GM21825 (cell line): ENCODE results near the gene GYG2.
A peak's percentile ranks its signal among the peaks of the same experiment; 100 is the strongest.
"Not testable (repeated sequence)": the region's sequence is repeated elsewhere in the genome, so short reads cannot be mapped to it uniquely, and the experiment has no call there.

Source experiments
- ATAC-seq: cut with Tn5 transposase; IDR thresholded peaks from one replicate; pipeline ENCODE4 v1.9.1; 2021; ENCODE audit warnings: mild to moderate bottlenecking, moderate library complexity; ENCODE audit not compliant: unreplicated experiment

Gene GYG2

GRCh38 chrX:2898846-2899512 is 70.2 kb downstream of the GYG2 start:
- no peak for ATAC-seq

- ATAC-seq: no peak
These were observed 72.8 kb downstream of the GYG2 start for GRCh38 chrX:2901367-2902036.

DNA sequence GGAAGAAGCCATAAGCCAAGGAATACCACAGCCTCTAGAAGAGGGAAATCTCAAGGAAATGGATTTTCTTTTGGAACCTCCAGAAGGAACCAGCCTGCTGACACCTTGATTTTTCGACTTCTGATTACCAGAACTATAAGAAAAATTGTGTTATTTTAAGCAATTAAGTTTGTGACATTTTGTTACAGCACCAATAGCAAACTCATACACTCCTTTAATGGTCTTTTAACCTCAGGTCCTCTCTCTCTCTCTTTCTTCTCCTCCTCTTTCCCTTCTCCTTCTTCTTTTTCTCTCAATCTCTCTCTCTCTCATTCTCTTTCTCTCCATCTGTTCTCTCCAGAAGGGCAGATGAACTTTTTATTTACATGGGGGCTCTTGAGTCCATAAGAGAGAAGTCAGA is 74.1 kb downstream of the GYG2 start:
- ATAC-seq: no peak

DNA sequence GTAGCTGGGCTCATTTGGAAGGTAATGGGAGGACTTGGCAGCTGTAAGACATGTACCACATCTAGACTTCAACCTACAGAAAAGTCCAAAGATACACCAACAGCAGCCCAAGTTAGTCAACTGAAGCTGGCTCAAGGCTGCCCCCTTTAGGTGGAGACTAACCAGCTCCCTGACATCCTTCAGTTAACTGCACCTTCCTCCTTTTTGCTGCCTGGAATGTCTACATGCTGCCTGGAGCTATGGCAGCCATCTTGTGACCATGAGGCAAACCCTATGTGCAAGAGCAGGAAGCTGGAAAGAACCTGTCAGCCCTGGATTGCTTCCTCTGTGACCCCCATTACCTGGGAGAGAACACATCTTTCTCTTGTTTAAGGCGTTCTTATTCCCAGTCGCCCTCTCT is 74.6 kb downstream of the GYG2 start:
- no peak for ATAC-seq

DNA sequence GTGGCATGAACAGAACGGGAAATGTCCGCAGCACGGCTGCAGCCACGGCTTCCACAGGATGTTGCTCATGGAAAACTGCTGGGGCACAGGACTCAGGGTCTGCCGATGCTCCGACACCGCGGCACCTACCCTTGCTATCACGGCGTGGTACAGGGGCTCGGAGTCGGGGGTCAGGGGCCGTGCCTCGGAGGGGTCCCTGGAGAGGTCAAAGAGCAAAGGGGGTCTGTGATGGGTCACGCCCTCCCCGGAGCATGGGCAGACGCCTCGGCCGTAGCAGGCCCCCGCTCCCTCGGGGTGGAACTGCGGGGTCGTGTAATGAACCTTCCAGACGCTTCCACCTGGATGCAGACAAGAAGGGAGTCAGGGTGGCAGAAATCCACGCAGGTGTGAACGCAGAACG is 78.6 kb downstream of the GYG2 start:
- no peak for ATAC-seq

GRCh38 chrX:2908125-2908685 is 79.5 kb downstream of the GYG2 start:
- ATAC-seq: no peak

GRCh38 chrX:2910109-2910508 is 81.4 kb downstream of the GYG2 start:
- no peak for ATAC-seq

- ATAC-seq: no peak
These were observed 84.4 kb downstream of the GYG2 start for GRCh38 chrX:2913118-2913517.

- ATAC-seq: no peak
These were observed 89.0 kb downstream of the GYG2 start for GRCh38 chrX:2917767-2918166.

- no peak for ATAC-seq
These were observed 92.5 kb downstream of the GYG2 start for GRCh38 chrX:2921193-2921592.

- ATAC-seq: no peak
These were observed 93.0 kb downstream of the GYG2 start for GRCh38 chrX:2921750-2922149.

GRCh38 chrX:2924151-2924550 is 95.4 kb downstream of the GYG2 start:
- no peak for ATAC-seq

DNA sequence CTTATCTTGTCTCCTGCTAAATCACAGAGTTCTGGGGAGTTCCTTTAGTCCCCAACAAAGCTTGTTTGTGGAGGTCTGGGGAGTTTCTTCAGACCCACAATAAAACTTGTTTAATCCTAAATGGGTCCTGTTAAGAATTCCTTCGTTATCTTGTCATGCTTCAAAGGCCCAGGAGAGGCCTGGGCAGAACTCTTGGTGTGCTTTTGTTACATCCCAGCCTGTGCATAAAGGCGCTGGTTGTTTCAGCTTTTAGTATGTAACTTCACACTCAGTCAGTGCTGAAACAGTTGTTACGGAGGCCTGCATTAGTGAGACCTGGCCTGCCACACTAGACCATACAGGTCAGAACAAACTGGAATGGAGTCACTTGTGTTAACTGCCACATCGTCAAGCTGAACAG is 97.5 kb downstream of the GYG2 start:
- ATAC-seq: not testable (repeated sequence)

GRCh38 chrX:2926664-2927275 is 98.0 kb downstream of the GYG2 start:
- ATAC-seq: no peak

DNA sequence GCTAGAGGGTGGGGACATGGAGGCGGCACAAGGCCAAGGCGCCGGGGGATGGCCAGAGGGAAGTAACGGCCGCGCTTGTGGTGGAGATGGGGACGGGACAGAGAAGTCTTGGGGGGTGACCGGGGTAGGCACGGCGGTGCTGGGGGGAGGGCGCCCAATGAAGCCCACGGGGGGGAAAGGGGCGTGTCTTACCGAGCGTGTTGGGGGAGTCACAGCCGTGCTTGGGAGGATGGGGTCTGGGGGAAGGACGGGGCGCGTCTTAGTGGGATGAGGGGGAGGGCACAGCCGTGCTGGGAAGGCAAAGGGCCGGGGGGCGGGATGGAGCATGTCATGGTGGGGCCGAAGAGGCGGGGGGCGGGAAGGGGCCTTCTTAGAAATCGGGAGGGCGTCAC is 99.5 kb downstream of the GYG2 start:
- ATAC-seq: no peak

- peak; percentile 95 for ATAC-seq
These were observed 100.1 kb downstream of the GYG2 start, which contains the start of gene ARSD for GRCh38 chrX:2928583-2929434. Gene ARSD (minus strand): TSS chrX:2929339. CDS start chrX:2929275, 64 bp downstream.

- no peak for ATAC-seq
These were observed 102.4 kb downstream of the GYG2 start for GRCh38 chrX:2931155-2931554.

DNA sequence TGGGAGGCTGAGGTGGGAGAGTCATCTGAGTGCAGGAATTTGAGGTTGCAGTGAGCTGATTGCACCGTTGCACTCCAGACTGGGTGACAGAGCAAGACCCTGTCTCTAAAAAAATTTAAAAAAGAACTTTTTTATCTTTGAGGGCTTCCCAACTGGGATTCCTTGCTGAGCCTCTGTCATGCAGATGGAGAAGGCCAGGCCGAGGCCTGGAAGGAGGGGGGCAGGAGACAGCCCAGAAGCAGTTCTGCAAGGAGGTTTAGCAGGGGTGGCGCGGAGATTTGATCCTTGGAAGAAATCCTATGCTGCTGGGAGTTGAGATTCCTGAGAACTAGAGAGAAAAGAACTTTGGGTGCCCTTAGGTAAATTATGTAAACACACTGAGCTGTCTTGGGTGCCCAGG is 102.9 kb downstream of the GYG2 start:
- ATAC-seq: no peak
